22Rv1 (cell line): ENCODE measurements around the gene ADTRP.

Experiments used
- CTCF ChIP-seq: fragments of 450-650 bp; IDR thresholded peaks from 2 replicates; pipeline ENCODE4 v1.5.1; 2017; ENCODE audit warnings: mild to moderate bottlenecking
- ZFX ChIP-seq: fragments of 450-650 bp; IDR thresholded peaks from 2 replicates; pipeline ENCODE4 v1.6.1; 2017; ENCODE audit warnings: antibody characterized with exemption, borderline replicate concordance

DNA sequence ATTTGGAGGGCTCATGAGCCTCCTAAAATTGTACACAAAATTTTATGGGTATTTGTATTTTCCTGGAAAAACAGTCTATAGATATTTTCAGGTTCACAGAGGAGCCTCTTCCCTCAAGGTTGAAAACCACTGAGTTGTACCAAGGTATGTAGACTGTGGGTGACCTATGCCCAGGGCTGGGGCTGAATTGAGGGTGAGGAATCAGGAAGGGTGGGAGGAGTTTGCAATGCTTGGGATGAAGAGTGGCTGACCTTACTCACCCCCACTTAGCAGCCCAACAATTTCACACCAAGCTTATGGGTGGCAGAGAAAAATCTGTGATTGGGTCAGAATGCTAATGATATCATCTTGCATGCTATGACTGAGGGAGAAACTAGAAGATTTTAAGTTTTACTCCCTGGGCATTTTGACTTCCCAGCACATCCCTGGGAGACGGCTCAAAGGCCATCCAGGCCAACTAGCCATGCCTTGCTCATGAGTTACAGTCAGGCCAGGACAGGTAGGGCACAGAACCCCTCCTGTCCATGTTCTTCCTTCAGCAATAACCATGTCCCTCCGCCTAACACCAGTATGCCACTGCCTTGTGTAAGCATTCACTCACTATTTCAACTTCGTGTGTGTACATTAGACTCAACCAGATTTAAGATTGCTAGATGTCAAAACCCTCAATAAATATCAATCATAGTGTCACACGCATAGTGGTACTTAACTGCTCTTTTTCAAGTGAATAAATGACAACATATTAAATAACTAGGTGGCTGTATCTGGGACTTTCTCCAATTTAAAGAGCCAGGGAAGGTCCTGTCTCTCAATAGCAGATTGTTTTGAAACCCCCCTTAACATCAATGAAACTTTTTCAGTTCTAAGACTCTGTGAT, 16.6 kb downstream of the ADTRP start:
- TF ChIP-seq CTCF = no peak
- no peak for TF ChIP-seq ZFX
